ENCODE data around the gene ZNF835. TPM values are rescaled to one million over a fixed set of nuclear protein-coding genes. Genes with fewer than 3 reads are reported as not detected.

Gene ZNF835
- total and polyA plus RNA-seq, 10 of the 15 experiments (the other 5 are each of a cell fraction or from before 2014, with no cell fraction given) = not detected

- FAIRE-seq (no peak), DNase-seq (ENCODE audit: low read depth, low spot score) (no peak), ATAC-seq (no peak)
- intact Hi-C loops (cut with micrococcal nuclease; ENCODE audit: unreplicated experiment) = no loop called here
- Histone ChIP-seq H3K4me1 (ENCODE audit: control insufficient read depth, insufficient read depth, low read length) (no peaks in the 10 kb centered on the region), H3K36me3 (ENCODE audit: control insufficient read depth in 2 of 2, insufficient read depth in 2 of 2, low read length in 1 of 2) (no peaks in the 10 kb centered on the region), H3K4me3 (no peak overlapping the region), H2AFZ (ENCODE audit: control insufficient read depth, low read depth, low read length) (no peak overlapping the region), H3K27me3 (replicated peaks in 1 of 2; ENCODE audit: control insufficient read depth in 2 of 2, insufficient read depth in 2 of 2, low read length in 1 of 2) (no peaks in the 10 kb centered on the region), H4K20me1 (ENCODE audit: control insufficient read depth, insufficient read depth) (no peaks in the 10 kb centered on the region), H3K27ac (ENCODE audit: control insufficient read depth, insufficient read depth) (no peak overlapping the region), H3K4me2 (ENCODE audit: control insufficient read depth, insufficient read depth) (no peak overlapping the region), H3K9me3 (replicated peaks; ENCODE audit: control insufficient read depth, insufficient read depth, low read length) (no peaks in the 10 kb centered on the region), H3K79me2 (ENCODE audit: control insufficient read depth, insufficient read depth, low read length) (no peaks in the 10 kb centered on the region), H3K9ac (ENCODE audit: control insufficient read depth, insufficient read depth, low read length) (no peak overlapping the region)
- ChIA-PET POLR2A (no interaction called here), SMC1A (ENCODE audit: uncharacterized antibody, unreplicated experiment) (no interaction called here), CTCF (no interaction called here), RAD21 (ENCODE audit: unreplicated experiment) (no interaction called here)
- in situ Hi-C loops (cut with MboI) = no loop called here
- WGBS (ENCODE audit: insufficient coverage, insufficient replicate concordance, low lambda C conversion rate, missing lambda C conversion rate) = 25% methylated on average over 3 of the region's 3 CpGs
- BruUV-seq (replicated peaks) = no TSS peak
- TF ChIP-seq ELK1 (IDR thresholded peaks at IDR 0.05; ENCODE audit: low read depth, low read length) = no peak
- TF ChIP-seq NFXL1 (IDR thresholded peaks at IDR 0.05; ENCODE audit: borderline replicate concordance) = no peak
- no peak for TF ChIP-seq ASH2L (IDR thresholded peaks at IDR 0.05; ENCODE audit: borderline replicate concordance, low read depth)
- TF ChIP-seq ZBTB4 (CRISPR knock-in tag; IDR thresholded peaks at IDR 0.05) = no peak
- no peak for TF ChIP-seq CREM (IDR thresholded peaks at IDR 0.05; ENCODE audit: low read depth)
- TF ChIP-seq ZBED1 (IDR thresholded peaks at IDR 0.05; ENCODE audit: borderline replicate concordance) = no peak
- TF ChIP-seq JUNB (IDR thresholded peaks at IDR 0.05) = no peak
These were observed 28.0 kb upstream of the ZNF835 start for GRCh38 chr19:56699552-56699951.

Measured in GM12878 (cell line).